Measurements from ENCODE around the gene SUGP1. TPM values are rescaled to one million over a fixed set of nuclear protein-coding genes. Genes with fewer than 3 reads are reported as not detected.
A peak's percentile ranks its signal among the peaks of the same experiment; 100 is the strongest.

SUGP1 gene
- total and polyA plus RNA-seq, 4 donors = 11.2 to 18.9 (median 14.8) TPM

- no peak overlapping the region for H3K4me3 ChIP-seq (ENCODE audit: low read depth in 1 of 3, low read length in 3 of 3)
- no peak overlapping the region for H3K27ac ChIP-seq (ENCODE audit: low read depth in 1 of 2, low read length in 2 of 2)
- TF ChIP-seq ATF3 (IDR thresholded peaks at IDR 0.05) = no peak
- peak in 1 of 2 donors; percentile 32 for TF ChIP-seq RAD21 (IDR thresholded peaks at IDR 0.05)
- DNase-seq (ENCODE audit: low spot score) = no peak
- no peaks in the 10 kb centered on the region for H3K27me3 ChIP-seq (ENCODE audit: control insufficient read depth in 4 of 4, insufficient read depth in 4 of 4, low read length in 3 of 4)
- H3K36me3 ChIP-seq (ENCODE audit: control insufficient read depth in 4 of 4, insufficient read depth in 3 of 4, low read depth in 1 of 4, low read length in 3 of 4) = peaks cover 5 to 28% (median 13%) of the 10 kb centered on the region in 4 donors
- 96% methylated on average over 2 of the region's 2 CpGs for WGBS
- peaks cover 5 to 12% (median 9%) of the 10 kb centered on the region in 4 donors for H3K4me1 ChIP-seq (ENCODE audit: control insufficient read depth in 4 of 4, insufficient read depth in 4 of 4, low read length in 3 of 4)
- H3K9ac ChIP-seq (ENCODE audit: low read depth in 1 of 2, low read length in 2 of 2) = no peak overlapping the region
- no peaks in the 10 kb centered on the region for H3K9me3 ChIP-seq (ENCODE audit: control insufficient read depth in 4 of 4, low read length in 3 of 4)
Observed at GRCh38 chr19:19315444-19315843, 4.9 kb downstream of the SUGP1 start.

GRCh38 chr19:19308373-19308772 lies 11.9 kb downstream of the SUGP1 start:
- no peak overlapping the region for H3K9ac ChIP-seq (ENCODE audit: low read depth in 1 of 2, low read length in 2 of 2)
- WGBS = 97% methylated on average over 10 of the region's 10 CpGs
- DNase-seq (ENCODE audit: low spot score) = no peak
- no peak overlapping the region for H3K4me3 ChIP-seq (ENCODE audit: low read depth in 1 of 3, low read length in 3 of 3)
- H3K27ac ChIP-seq (ENCODE audit: low read depth in 1 of 2, low read length in 2 of 2) = no peak overlapping the region
- H3K36me3 ChIP-seq (ENCODE audit: control insufficient read depth in 4 of 4, insufficient read depth in 3 of 4, low read depth in 1 of 4, low read length in 3 of 4) = peaks cover 6 to 61% (median 31%) of the 10 kb centered on the region in 4 donors
- no peaks in the 10 kb centered on the region for H3K27me3 ChIP-seq (ENCODE audit: control insufficient read depth in 4 of 4, insufficient read depth in 4 of 4, low read length in 3 of 4)
- H3K4me1 ChIP-seq (ENCODE audit: control insufficient read depth in 4 of 4, insufficient read depth in 4 of 4, low read length in 3 of 4) = no peaks in the 10 kb centered on the region
- no peak for TF ChIP-seq REST (IDR thresholded peaks at IDR 0.05)
- TF ChIP-seq RXRA (IDR thresholded peaks at IDR 0.05) = no peak
- TF ChIP-seq GABPA (IDR thresholded peaks at IDR 0.05 in 1 of 2, conservative IDR thresholded peaks at IDR 0.05 in 1 of 2) = no peak
- no peak for TF ChIP-seq FOXA1 (IDR thresholded peaks at IDR 0.05)
- TF ChIP-seq FOXA2 (IDR thresholded peaks at IDR 0.05) = no peak
- no peaks in the 10 kb centered on the region for H3K9me3 ChIP-seq (ENCODE audit: control insufficient read depth in 4 of 4, low read length in 3 of 4)

- no peak overlapping the region for H3K27ac ChIP-seq (ENCODE audit: low read depth in 1 of 2, low read length in 2 of 2)
- H3K4me1 ChIP-seq (ENCODE audit: control insufficient read depth in 4 of 4, insufficient read depth in 4 of 4, low read length in 3 of 4) = no peaks in the 10 kb centered on the region
- no peak overlapping the region for H3K4me3 ChIP-seq (ENCODE audit: low read depth in 1 of 3, low read length in 3 of 3)
- peaks cover 10 to 71% (median 41%) of the 10 kb centered on the region in 4 donors for H3K36me3 ChIP-seq (ENCODE audit: control insufficient read depth in 4 of 4, insufficient read depth in 3 of 4, low read depth in 1 of 4, low read length in 3 of 4)
- no peaks in the 10 kb centered on the region for H3K27me3 ChIP-seq (ENCODE audit: control insufficient read depth in 4 of 4, insufficient read depth in 4 of 4, low read length in 3 of 4)
- 96% methylated on average over 9 of the region's 9 CpGs for WGBS
- no peak overlapping the region for H3K9ac ChIP-seq (ENCODE audit: low read depth in 1 of 2, low read length in 2 of 2)
- DNase-seq (ENCODE audit: low spot score) = no peak
- no peaks in the 10 kb centered on the region for H3K9me3 ChIP-seq (ENCODE audit: control insufficient read depth in 4 of 4, low read length in 3 of 4)
- TF ChIP-seq ATF3 (IDR thresholded peaks at IDR 0.05) = no peak
- TF ChIP-seq TAF1 (conservative IDR thresholded peaks at IDR 0.05) = no peak
- no peak for TF ChIP-seq SP1 (IDR thresholded peaks at IDR 0.05)
- TF ChIP-seq REST (IDR thresholded peaks at IDR 0.05) = no peak
- no peak for TF ChIP-seq HNF4A (conservative IDR thresholded peaks at IDR 0.05)
- TF ChIP-seq RXRA (IDR thresholded peaks at IDR 0.05) = no peak
- TF ChIP-seq MAX (IDR thresholded peaks at IDR 0.05) = no peak
- no peak for TF ChIP-seq ZBTB33 (IDR thresholded peaks at IDR 0.05)
- TF ChIP-seq EGR1 (IDR thresholded peaks at IDR 0.05; ENCODE audit: low read depth in 2 of 2) = no peak
- TF ChIP-seq NR2F2 (IDR thresholded peaks at IDR 0.05) = no peak
- TF ChIP-seq GABPA (IDR thresholded peaks at IDR 0.05 in 1 of 2, conservative IDR thresholded peaks at IDR 0.05 in 1 of 2) = no peak
- no peak for TF ChIP-seq YY1 (IDR thresholded peaks at IDR 0.05)
- TF ChIP-seq FOXA1 (IDR thresholded peaks at IDR 0.05) = no peak
- no peak for TF ChIP-seq JUND (IDR thresholded peaks at IDR 0.05)
Observed at GRCh38 chr19:19306191-19306590, 14.1 kb downstream of the SUGP1 start.
